Liver (tissue), 3 donors: Measurements from ENCODE around the gene ZDHHC11.
"Not testable (repeated sequence)": the region's sequence is repeated elsewhere in the genome, so short reads cannot be mapped to it uniquely, and the experiment has no call there.

ENCODE experiments used
- GABPA ChIP-seq, 2 donors: IDR thresholded peaks in 1 of 2; conservative IDR thresholded peaks in 1 of 2; 2 replicates each; pipeline ENCODE4 v1.6.1; 2016; ENCODE audit warnings: antibody characterized with exemption in 2 of 2, mild to moderate bottlenecking in 1 of 2, moderate library complexity in 1 of 2
- HNF4G ChIP-seq: IDR thresholded peaks from 2 replicates; pipeline ENCODE4 v1.6.1; 2016; ENCODE audit warnings: antibody characterized with exemption
- NR2F2 ChIP-seq: IDR thresholded peaks from 2 replicates; pipeline ENCODE4 v1.6.1; 2016; ENCODE audit warnings: antibody characterized with exemption
- REST ChIP-seq: IDR thresholded peaks from 2 replicates; pipeline ENCODE4 v1.6.1; 2016; ENCODE audit warnings: antibody characterized with exemption, mild to moderate bottlenecking
- RXRA ChIP-seq, 2 donors: IDR thresholded peaks; 2 replicates each; pipeline ENCODE4 v1.6.1; 2017 to 2018; ENCODE audit warnings: antibody characterized with exemption in 2 of 2, mild to moderate bottlenecking in 1 of 2
- TAF1 ChIP-seq: conservative IDR thresholded peaks from 2 replicates; pipeline ENCODE4 v1.6.1; 2016; ENCODE audit warnings: antibody characterized with exemption, mild to moderate bottlenecking
- TF ChIP-seq, protein P1 (sequence below): fragments of 150-350 bp; IDR thresholded peaks from 2 replicates; pipeline ENCODE4 v1.5.1; 2017; ENCODE audit warnings: improper control_type of control experiment, low read depth, low read length; ENCODE audit not compliant: missing input control
- TF ChIP-seq, protein P2 (sequence below): IDR thresholded peaks from 2 replicates; pipeline ENCODE4 v1.6.1; 2016; ENCODE audit warnings: antibody characterized with exemption
- TF ChIP-seq, protein P3 (sequence below): IDR thresholded peaks from 2 replicates; pipeline ENCODE4 v1.6.1; 2016; ENCODE audit warnings: antibody characterized with exemption
- donor health status: healthy.
- donor health status: healthy.

- TF ChIP-seq, protein P1, sequence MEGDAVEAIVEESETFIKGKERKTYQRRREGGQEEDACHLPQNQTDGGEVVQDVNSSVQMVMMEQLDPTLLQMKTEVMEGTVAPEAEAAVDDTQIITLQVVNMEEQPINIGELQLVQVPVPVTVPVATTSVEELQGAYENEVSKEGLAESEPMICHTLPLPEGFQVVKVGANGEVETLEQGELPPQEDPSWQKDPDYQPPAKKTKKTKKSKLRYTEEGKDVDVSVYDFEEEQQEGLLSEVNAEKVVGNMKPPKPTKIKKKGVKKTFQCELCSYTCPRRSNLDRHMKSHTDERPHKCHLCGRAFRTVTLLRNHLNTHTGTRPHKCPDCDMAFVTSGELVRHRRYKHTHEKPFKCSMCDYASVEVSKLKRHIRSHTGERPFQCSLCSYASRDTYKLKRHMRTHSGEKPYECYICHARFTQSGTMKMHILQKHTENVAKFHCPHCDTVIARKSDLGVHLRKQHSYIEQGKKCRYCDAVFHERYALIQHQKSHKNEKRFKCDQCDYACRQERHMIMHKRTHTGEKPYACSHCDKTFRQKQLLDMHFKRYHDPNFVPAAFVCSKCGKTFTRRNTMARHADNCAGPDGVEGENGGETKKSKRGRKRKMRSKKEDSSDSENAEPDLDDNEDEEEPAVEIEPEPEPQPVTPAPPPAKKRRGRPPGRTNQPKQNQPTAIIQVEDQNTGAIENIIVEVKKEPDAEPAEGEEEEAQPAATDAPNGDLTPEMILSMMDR: not testable (repeated sequence)
- TF ChIP-seq HNF4G; RXRA (IDR thresholded peaks at IDR 0.05); TAF1; REST; GABPA (IDR thresholded peaks at IDR 0.05 in 1 of 2, conservative IDR thresholded peaks at IDR 0.05 in 1 of 2); NR2F2: not testable (repeated sequence)
- TF ChIP-seq, protein P2, sequence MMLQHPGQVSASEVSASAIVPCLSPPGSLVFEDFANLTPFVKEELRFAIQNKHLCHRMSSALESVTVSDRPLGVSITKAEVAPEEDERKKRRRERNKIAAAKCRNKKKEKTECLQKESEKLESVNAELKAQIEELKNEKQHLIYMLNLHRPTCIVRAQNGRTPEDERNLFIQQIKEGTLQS: not testable (repeated sequence)
- TF ChIP-seq, protein P3, sequence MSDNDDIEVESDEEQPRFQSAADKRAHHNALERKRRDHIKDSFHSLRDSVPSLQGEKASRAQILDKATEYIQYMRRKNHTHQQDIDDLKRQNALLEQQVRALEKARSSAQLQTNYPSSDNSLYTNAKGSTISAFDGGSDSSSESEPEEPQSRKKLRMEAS: not testable (repeated sequence)
These were observed 77.9 kb downstream of the ZDHHC11 start for GRCh38 chr5:772931-773330.
